GM23248 (cell line): ENCODE data around the gene F2RL2. TPM values are rescaled to one million over a fixed set of nuclear protein-coding genes. Genes with fewer than 3 reads are reported as not detected.

ENCODE experiments used
- DNase-seq: peaks from one replicate; pipeline ENCODE4 v3.0.0-alpha.2; 2015
- H2AFZ ChIP-seq: fragments of 200-600 bp; sonication (generic); 2 replicates; pipeline ENCODE4 v1.6.1; 2016; ENCODE audit warnings: antibody characterized with exemption
- H3F3A ChIP-seq: fragments of 200-600 bp; sonication (generic); 2 replicates; pipeline ENCODE4 v1.6.1; 2016; ENCODE audit warnings: mild to moderate bottlenecking, antibody characterized with exemption, mixed run types; ENCODE audit not compliant: insufficient read depth
- H3K27ac ChIP-seq: fragments of 200-600 bp; sonication (generic); 2 replicates; pipeline ENCODE4 v1.5.1; 2016; ENCODE audit warnings: mild to moderate bottlenecking
- H3K27me3 ChIP-seq: fragments of 200-600 bp; sonication (generic); replicated peaks from 2 replicates; pipeline ENCODE4 v1.6.1; 2016; ENCODE audit warnings: mild to moderate bottlenecking; ENCODE audit not compliant: insufficient read depth
- H3K36me3 ChIP-seq: fragments of 200-600 bp; sonication (generic); 2 replicates; pipeline ENCODE4 v1.6.1; 2016; ENCODE audit warnings: low read depth, mild to moderate bottlenecking
- H3K4me1 ChIP-seq: fragments of 200-600 bp; sonication (generic); 2 replicates; pipeline ENCODE4 v1.6.1; 2016; ENCODE audit warnings: mild to moderate bottlenecking; ENCODE audit not compliant: insufficient read depth
- H3K4me2 ChIP-seq: fragments of 200-600 bp; sonication (generic); one replicate; pipeline ENCODE4 v1.6.1; 2016; ENCODE audit warnings: mild to moderate bottlenecking; ENCODE audit not compliant: unreplicated experiment
- H3K4me3 ChIP-seq: fragments of 200-600 bp; sonication (generic); 2 replicates; pipeline ENCODE4 v1.5.1; 2016; ENCODE audit warnings: mild to moderate bottlenecking
- H3K79me2 ChIP-seq: fragments of 200-600 bp; sonication (generic); 2 replicates; pipeline ENCODE4 v1.6.1; 2016; ENCODE audit warnings: mild to moderate bottlenecking; ENCODE audit not compliant: insufficient read depth
- H3K9ac ChIP-seq: fragments of 200-600 bp; sonication (generic); 2 replicates; pipeline ENCODE4 v1.6.1; 2016; ENCODE audit warnings: mild to moderate bottlenecking
- H3K9me2 ChIP-seq: fragments of 200-600 bp; sonication (generic); 2 replicates; pipeline ENCODE4 v1.6.1; 2016; ENCODE audit warnings: mixed run types, mild to moderate bottlenecking, moderate library complexity; ENCODE audit not compliant: insufficient read depth
- H3K9me3 ChIP-seq: fragments of 200-600 bp; sonication (generic); one replicate; pipeline ENCODE4 v1.6.1; 2017; ENCODE audit warnings: low read depth
- H4K20me1 ChIP-seq: fragments of 200-600 bp; sonication (generic); 2 replicates; pipeline ENCODE4 v1.6.0; 2016; ENCODE audit not compliant: insufficient read depth
- EZH2 ChIP-seq: fragments of 200-600 bp; sonication (generic); IDR thresholded peaks from 2 replicates; pipeline ENCODE4 v1.6.1; 2018; ENCODE audit warnings: antibody characterized with exemption, mild to moderate bottlenecking; ENCODE audit not compliant: insufficient read depth, poor library complexity, severe bottlenecking
- EZH2phosphoT487 ChIP-seq: fragments of 200-600 bp; sonication (generic); IDR thresholded peaks from 2 replicates; pipeline ENCODE4 v1.6.1; 2018; ENCODE audit warnings: antibody characterized with exemption, moderate library complexity, mild to moderate bottlenecking, low read depth; ENCODE audit not compliant: insufficient read depth
- WGBS, 2 experiments: methylation state at CpG; one replicate each; pipeline ENCODE4 v1.1.6; 2015 to 2017; ENCODE audit warnings: low lambda C conversion rate in 2 of 2, low coverage in 1 of 2; ENCODE audit errors: missing lambda C conversion rate in 2 of 2; 5-methylcytosine and 5-hydroxymethylcytosine counted together
- in situ Hi-C: fragments of 300-500 bp; cut with MboI; formaldehyde crosslinking; loops from 2 replicates; pipeline ENCODE4 v1.15.0; 2020
- polyA plus RNA-seq: library from polyadenylated mRNA; unstranded; fragments of >200 nt; fragmentation: Nextera tagmentation; extraction: Ambion mirVana; gene quantifications from 2 replicates; pipeline ENCODE4 v1.2.1, GENCODE V29; 2016
- total RNA-seq: library from RNA; depleted of rRNA; stranded (reverse); fragments of >200 nt; shearing (Covaris generic); gene quantifications from 2 replicates; pipeline ENCODE4 v1.2.3, GENCODE V29; 2014

Gene F2RL2
- total and polyA plus RNA-seq, 2 experiments from 2014 or later = not detected

DNA sequence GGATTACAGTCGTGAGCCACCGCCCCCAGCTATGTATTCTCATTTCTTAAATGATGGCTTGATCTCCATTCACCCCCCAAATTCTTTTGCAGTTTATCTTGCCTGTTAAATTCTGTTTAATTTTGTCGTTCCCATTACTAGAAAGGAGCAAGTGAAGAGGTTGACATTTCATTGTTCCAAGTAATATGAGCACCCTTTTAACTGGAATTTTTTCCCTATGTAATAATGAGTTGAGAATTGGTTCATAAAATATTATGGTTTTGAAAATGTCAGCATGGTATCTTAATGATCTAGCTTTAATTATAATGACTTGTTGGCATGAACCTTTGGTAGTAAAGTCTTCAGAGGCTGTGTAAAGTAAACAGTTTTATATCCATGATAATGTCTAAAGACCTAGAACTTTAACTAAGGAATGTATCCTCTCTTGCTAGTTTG, 37.4 kb downstream of the F2RL2 start:
- H3K79me2 ChIP-seq = no peaks in the 10 kb centered on the region
- H3F3A ChIP-seq = no peaks in the 10 kb centered on the region
- WGBS, 2 experiments = 73 to 80% methylated on average over 3 of the region's 3 CpGs
- no peak overlapping the region for H3K4me2 ChIP-seq
- H3K4me3 ChIP-seq = no peak overlapping the region
- no peaks in the 10 kb centered on the region for H3K9me2 ChIP-seq
- peaks cover 49% of the 10 kb centered on the region for H3K27me3 ChIP-seq
- H3K36me3 ChIP-seq = no peaks in the 10 kb centered on the region
- no peaks in the 10 kb centered on the region for H3K4me1 ChIP-seq
- in situ Hi-C loops = no loop called here
- no peak overlapping the region for H3K9ac ChIP-seq
- H3K9me3 ChIP-seq = no peaks in the 10 kb centered on the region
- no peak overlapping the region for H2AFZ ChIP-seq
- H3K27ac ChIP-seq = no peak overlapping the region
- no peak for TF ChIP-seq EZH2
- TF ChIP-seq EZH2phosphoT487 = no peak
- no peaks in the 10 kb centered on the region for H4K20me1 ChIP-seq
- DNase-seq = no peak

DNA sequence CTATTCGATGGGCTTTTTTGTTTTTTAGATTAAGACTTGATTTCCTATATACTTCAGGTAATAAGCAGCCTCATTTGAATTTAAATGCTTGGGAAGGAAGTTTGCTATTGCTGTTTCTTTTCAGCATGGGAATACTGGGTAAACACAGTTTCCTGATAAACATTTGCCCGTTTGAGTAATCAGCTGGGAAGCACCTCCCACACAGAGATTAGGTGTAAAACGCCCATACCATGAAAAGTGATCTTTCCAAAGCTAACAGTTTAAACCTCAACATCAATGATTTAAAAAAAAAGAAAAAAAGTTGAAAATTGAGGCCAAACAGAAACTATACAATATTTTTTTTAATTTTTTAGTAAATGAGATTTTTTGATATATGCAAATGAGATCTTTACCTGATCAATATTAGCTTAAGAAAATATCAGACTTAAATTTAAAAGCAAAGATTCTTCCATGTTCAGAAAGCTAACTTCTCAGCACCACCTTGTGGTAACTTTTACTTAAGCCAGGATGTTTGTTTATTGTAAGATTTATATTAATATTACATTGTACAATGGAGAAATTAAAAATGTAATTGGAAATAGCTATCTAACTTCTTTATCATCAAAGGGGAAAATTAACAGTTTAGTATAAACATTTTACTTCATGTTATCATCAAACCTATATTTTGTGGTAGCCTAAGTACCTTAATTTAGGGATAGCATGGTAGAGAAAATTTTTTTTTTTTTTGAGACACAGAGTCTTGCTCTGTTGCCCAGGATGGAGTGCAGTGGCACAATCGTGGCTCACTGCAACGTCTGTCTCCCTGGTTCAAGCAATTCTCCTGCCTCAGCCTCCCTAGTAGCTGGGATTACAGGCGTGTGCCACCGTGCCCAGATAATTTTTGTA, 39.8 kb downstream of the F2RL2 start:
- 18 to 20% methylated on average over 7 of the region's 7 CpGs for WGBS, 2 experiments
- in situ Hi-C loops = no loop called here

DNA sequence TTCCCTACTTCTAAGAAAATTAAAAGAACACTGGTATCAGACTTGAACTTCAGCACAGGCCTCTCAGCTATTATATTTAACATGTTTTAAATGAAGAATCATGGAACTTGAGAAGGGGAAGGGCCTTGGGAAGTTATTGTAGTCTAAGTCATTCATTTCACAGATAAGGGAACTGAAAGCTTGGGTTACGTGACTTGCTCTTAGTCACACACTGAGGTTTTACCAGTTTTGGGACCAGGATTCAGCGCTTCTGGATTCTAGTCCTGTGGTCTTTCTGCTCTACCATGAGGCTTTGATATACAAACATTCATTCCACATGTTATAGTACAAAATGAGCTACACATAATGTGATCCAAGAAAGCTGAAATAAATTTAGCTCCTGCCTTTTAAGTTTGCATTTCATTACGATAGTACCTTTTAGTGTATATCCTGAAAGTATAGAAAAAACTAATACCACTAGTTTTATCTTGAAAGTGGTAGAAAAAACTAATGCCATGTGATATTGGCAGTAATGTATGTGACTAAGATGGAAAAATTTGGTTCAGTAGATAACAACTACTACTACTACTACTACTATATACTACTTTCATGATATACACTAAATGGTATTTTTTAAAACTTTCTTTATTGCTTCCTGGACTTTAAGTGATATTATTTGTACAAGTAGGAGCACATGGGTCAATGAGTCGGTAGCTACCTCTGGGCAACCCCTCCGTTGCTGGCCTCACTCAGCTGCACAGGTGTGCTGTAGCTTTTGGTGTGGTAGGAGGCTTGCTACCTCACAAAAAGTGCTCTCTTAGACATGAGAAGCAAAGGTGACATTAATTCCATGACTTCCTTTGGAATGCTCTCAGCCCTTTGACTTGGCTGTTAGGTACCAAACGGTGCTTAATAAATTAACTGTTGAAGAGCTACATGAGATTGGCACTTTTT, 40.7 kb downstream of the F2RL2 start:
- no peak overlapping the region for H3K27ac ChIP-seq

More for the DNA sequence above, 39.8 kb downstream of the F2RL2 start:
- Histone ChIP-seq H3F3A (no peaks in the 10 kb centered on the region), H3K4me3 (no peak overlapping the region), H3K9me2 (no peaks in the 10 kb centered on the region), H3K36me3 (no peaks in the 10 kb centered on the region), H3K27me3 (peaks cover 40% of the 10 kb centered on the region), H2AFZ (no peak overlapping the region), H4K20me1 (no peaks in the 10 kb centered on the region), H3K4me1 (no peaks in the 10 kb centered on the region), H3K27ac (no peak overlapping the region), H3K9me3 (no peaks in the 10 kb centered on the region), H3K79me2 (no peaks in the 10 kb centered on the region), H3K4me2 (no peak overlapping the region), H3K9ac (no peak overlapping the region)
- peak; percentile 39 for DNase-seq
- TF ChIP-seq EZH2 (no peak), EZH2phosphoT487 (no peak)

DNA sequence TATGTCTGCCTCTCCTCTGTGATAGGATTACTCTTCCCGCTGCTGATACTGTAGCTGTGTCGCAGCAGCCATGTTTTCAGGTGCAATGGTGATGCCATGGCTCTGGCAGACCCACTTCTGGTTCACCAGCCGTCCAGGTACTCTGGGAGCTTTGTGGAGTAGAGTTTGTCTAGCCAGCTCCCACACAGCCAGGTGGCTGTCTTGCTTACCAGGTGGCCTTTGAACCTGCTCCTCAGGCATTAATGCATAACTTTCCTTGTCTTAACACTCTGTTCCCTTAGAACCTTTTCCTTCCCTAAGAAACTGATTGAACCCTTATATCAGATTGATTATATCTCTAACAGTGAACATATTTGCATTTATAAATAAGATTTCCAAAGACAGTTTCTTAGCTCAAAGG, 42.2 kb downstream of the F2RL2 start:
- no peak overlapping the region for H3K9ac ChIP-seq
- H3K9me2 ChIP-seq = no peaks in the 10 kb centered on the region
- 63 to 64% methylated on average over 3 of the region's 3 CpGs for WGBS, 2 experiments
- H3K27ac ChIP-seq = no peak overlapping the region
- no peaks in the 10 kb centered on the region for H3K9me3 ChIP-seq
- no peak overlapping the region for H3K4me2 ChIP-seq
- TF ChIP-seq EZH2 (no peak), EZH2phosphoT487 (no peak)
- no peaks in the 10 kb centered on the region for H4K20me1 ChIP-seq
- H3K36me3 ChIP-seq = no peaks in the 10 kb centered on the region
- peaks cover 45% of the 10 kb centered on the region for H3K27me3 ChIP-seq
- no peaks in the 10 kb centered on the region for H3K4me1 ChIP-seq
- H2AFZ ChIP-seq = no peak overlapping the region
- no peak for DNase-seq
- H3F3A ChIP-seq = no peaks in the 10 kb centered on the region
- in situ Hi-C loops = no loop called here
- H3K4me3 ChIP-seq = no peak overlapping the region
- H3K79me2 ChIP-seq = no peaks in the 10 kb centered on the region

More for the DNA sequence above, 40.7 kb downstream of the F2RL2 start:
- DNase-seq = no peak
- Histone ChIP-seq H3K9me2 (no peaks in the 10 kb centered on the region), H2AFZ (no peak overlapping the region), H3F3A (no peaks in the 10 kb centered on the region), H4K20me1 (no peaks in the 10 kb centered on the region), H3K9me3 (no peaks in the 10 kb centered on the region), H3K9ac (no peak overlapping the region), H3K4me2 (no peak overlapping the region), H3K79me2 (no peaks in the 10 kb centered on the region), H3K36me3 (no peaks in the 10 kb centered on the region), H3K27me3 (peaks cover 38% of the 10 kb centered on the region), H3K4me3 (no peak overlapping the region), H3K4me1 (no peaks in the 10 kb centered on the region)
- WGBS, 2 experiments = 47 to 48% methylated on average over 6 of the region's 6 CpGs
- no peak for TF ChIP-seq EZH2
- TF ChIP-seq EZH2phosphoT487 = no peak
- in situ Hi-C loops = no loop called here
